Stomach smooth muscle (tissue), 2 donors: Measurements from ENCODE around the gene TMBIM6.

Experiments
- H3K27ac ChIP-seq: one replicate; pipeline ENCODE4 v1.7.0; 2013; ENCODE audit warnings: mild to moderate bottlenecking, low read length, inconsistent platforms
- H3K27me3 ChIP-seq, 2 donors: one replicate each; pipeline ENCODE4 v1.7.0; 2013; ENCODE audit warnings: low read length in 2 of 2; ENCODE audit not compliant: insufficient read depth in 2 of 2, control insufficient read depth in 1 of 2
- H3K36me3 ChIP-seq, 2 donors: one replicate each; pipeline ENCODE4 v1.7.0; 2013; ENCODE audit warnings: low read length in 2 of 2; ENCODE audit not compliant: control insufficient read depth in 2 of 2, insufficient read depth in 2 of 2
- H3K4me1 ChIP-seq: one replicate; pipeline ENCODE4 v1.7.0; 2013; ENCODE audit warnings: low read length; ENCODE audit not compliant: control insufficient read depth, insufficient read depth
- H3K4me3 ChIP-seq, 2 donors: one replicate each; pipeline ENCODE4 v1.7.0; 2013; ENCODE audit warnings: low read length in 2 of 2
- H3K9ac ChIP-seq, 2 donors: one replicate each; pipeline ENCODE4 v1.7.0; 2013; ENCODE audit warnings: low read length in 2 of 2, mild to moderate bottlenecking in 1 of 2
- H3K9me3 ChIP-seq, 2 donors: one replicate each; pipeline ENCODE4 v1.7.0; 2013; ENCODE audit warnings: low read length in 2 of 2; ENCODE audit not compliant: control insufficient read depth in 2 of 2
- donor health status: healthy.
- donor health status: Pancreatic carcinoma.

TMBIM6 gene

GRCh38 chr12:49792181-49792970 is 51.0 kb downstream of the TMBIM6 start:
- no peaks in the 10 kb centered on the region for H3K4me1 ChIP-seq
- H3K4me3 ChIP-seq = no peak overlapping the region
- no peaks in the 10 kb centered on the region for H3K27me3 ChIP-seq
- H3K27ac ChIP-seq = no peak overlapping the region
- H3K36me3 ChIP-seq = peaks cover 5 to 9% of the 10 kb centered on the region in 2 donors
- no peaks in the 10 kb centered on the region for H3K9me3 ChIP-seq
- no peak overlapping the region for H3K9ac ChIP-seq

GRCh38 chr12:49792976-49793580 is 51.7 kb downstream of the TMBIM6 start:
- no peaks in the 10 kb centered on the region for H3K4me1 ChIP-seq
- H3K36me3 ChIP-seq = peaks cover 11 to 15% of the 10 kb centered on the region in 2 donors
- H3K27ac ChIP-seq = no peak overlapping the region
- no peak overlapping the region for H3K9ac ChIP-seq
- no peaks in the 10 kb centered on the region for H3K27me3 ChIP-seq
- H3K4me3 ChIP-seq = no peak overlapping the region
- H3K9me3 ChIP-seq = no peaks in the 10 kb centered on the region

GRCh38 chr12:49793620-49794019 is 52.3 kb downstream of the TMBIM6 start:
- Histone ChIP-seq H3K27me3 (no peaks in the 10 kb centered on the region), H3K27ac (no peak overlapping the region), H3K4me3 (no peak overlapping the region), H3K9me3 (no peaks in the 10 kb centered on the region), H3K36me3 (peaks cover 14 to 18% of the 10 kb centered on the region in 2 donors), H3K9ac (no peak overlapping the region), H3K4me1 (no peaks in the 10 kb centered on the region)

- H3K4me3 ChIP-seq = no peak overlapping the region
- H3K36me3 ChIP-seq = peaks cover 14 to 22% of the 10 kb centered on the region in 2 donors
- H3K27me3 ChIP-seq = no peaks in the 10 kb centered on the region
- no peaks in the 10 kb centered on the region for H3K9me3 ChIP-seq
- no peak overlapping the region for H3K9ac ChIP-seq
- H3K27ac ChIP-seq = no peak overlapping the region
- no peaks in the 10 kb centered on the region for H3K4me1 ChIP-seq
These were observed 52.7 kb downstream of the TMBIM6 start for GRCh38 chr12:49794021-49794420.

GRCh38 chr12:49794811-49795653 is 53.7 kb downstream of the TMBIM6 start:
- Histone ChIP-seq H3K27ac (no peak overlapping the region), H3K9ac (no peak overlapping the region), H3K4me1 (no peaks in the 10 kb centered on the region), H3K36me3 (peaks cover 10 to 21% of the 10 kb centered on the region in 2 donors), H3K4me3 (no peak overlapping the region), H3K27me3 (no peaks in the 10 kb centered on the region), H3K9me3 (no peaks in the 10 kb centered on the region)

GRCh38 chr12:49795654-49796105 is 54.3 kb downstream of the TMBIM6 start:
- H3K27ac ChIP-seq = no peak overlapping the region
- H3K9me3 ChIP-seq = no peaks in the 10 kb centered on the region
- H3K36me3 ChIP-seq = peaks cover 13 to 26% of the 10 kb centered on the region in 2 donors
- no peaks in the 10 kb centered on the region for H3K4me1 ChIP-seq
- no peak overlapping the region for H3K9ac ChIP-seq
- no peaks in the 10 kb centered on the region for H3K27me3 ChIP-seq
- no peak overlapping the region for H3K4me3 ChIP-seq

- Histone ChIP-seq H3K27me3 (no peaks in the 10 kb centered on the region), H3K36me3 (peaks cover 15 to 29% of the 10 kb centered on the region in 2 donors), H3K9ac (no peak overlapping the region), H3K4me1 (no peaks in the 10 kb centered on the region), H3K27ac (no peak overlapping the region), H3K4me3 (no peak overlapping the region), H3K9me3 (no peaks in the 10 kb centered on the region)
These were observed 54.8 kb downstream of the TMBIM6 start for GRCh38 chr12:49796155-49796554.

- no peak overlapping the region for H3K4me3 ChIP-seq
- no peak overlapping the region for H3K27ac ChIP-seq
- peaks cover 22 to 35% of the 10 kb centered on the region in 2 donors for H3K36me3 ChIP-seq
- H3K4me1 ChIP-seq = no peaks in the 10 kb centered on the region
- H3K27me3 ChIP-seq = no peaks in the 10 kb centered on the region
- H3K9me3 ChIP-seq = no peaks in the 10 kb centered on the region
- no peak overlapping the region for H3K9ac ChIP-seq
These were observed 55.5 kb downstream of the TMBIM6 start for GRCh38 chr12:49796606-49797448.

GRCh38 chr12:49797449-49797776 is 56.1 kb downstream of the TMBIM6 start:
- Histone ChIP-seq H3K27me3 (no peaks in the 10 kb centered on the region), H3K9me3 (no peaks in the 10 kb centered on the region), H3K36me3 (peaks cover 23 to 36% of the 10 kb centered on the region in 2 donors), H3K4me3 (no peak overlapping the region), H3K9ac (no peak overlapping the region), H3K4me1 (no peaks in the 10 kb centered on the region), H3K27ac (no peak overlapping the region)

- Histone ChIP-seq H3K9me3 (no peaks in the 10 kb centered on the region), H3K4me3 (no peak overlapping the region), H3K36me3 (peaks cover 31 to 42% of the 10 kb centered on the region in 2 donors), H3K27ac (no peak overlapping the region), H3K4me1 (no peaks in the 10 kb centered on the region), H3K27me3 (no peaks in the 10 kb centered on the region), H3K9ac (no peak overlapping the region)
These were observed 56.9 kb downstream of the TMBIM6 start for GRCh38 chr12:49798248-49798647.
